DMS153 treated with DMSO at 0.1 percent for 48 hours (cell line): ENCODE data around the gene MRPS18B.
"Not testable (repeated sequence)": the region's sequence is repeated elsewhere in the genome, so short reads cannot be mapped to it uniquely, and the experiment has no call there.

ENCODE experiments used
- DNase-seq: peaks from one replicate; lab custom pipeline; 2025; ENCODE audit not compliant: unreplicated experiment; lab: John Stamatoyannopoulos, UW

The MRPS18B gene

GRCh38 chr6:30635834-30636233 lies 18.2 kb downstream of the MRPS18B start:
- DNase-seq = no peak

GRCh38 chr6:30640481-30640880 lies 22.8 kb downstream of the MRPS18B start:
- DNase-seq = no peak

- no peak for DNase-seq
Observed at GRCh38 chr6:30641048-30641447, 23.4 kb downstream of the MRPS18B start.

- no peak for DNase-seq
Observed at GRCh38 chr6:30643656-30644055, 26.0 kb downstream of the MRPS18B start.

GRCh38 chr6:30644769-30645168 lies 27.1 kb downstream of the MRPS18B start:
- no peak for DNase-seq

GRCh38 chr6:30645989-30646388 lies 28.3 kb downstream of the MRPS18B start:
- DNase-seq = no peak

DNA sequence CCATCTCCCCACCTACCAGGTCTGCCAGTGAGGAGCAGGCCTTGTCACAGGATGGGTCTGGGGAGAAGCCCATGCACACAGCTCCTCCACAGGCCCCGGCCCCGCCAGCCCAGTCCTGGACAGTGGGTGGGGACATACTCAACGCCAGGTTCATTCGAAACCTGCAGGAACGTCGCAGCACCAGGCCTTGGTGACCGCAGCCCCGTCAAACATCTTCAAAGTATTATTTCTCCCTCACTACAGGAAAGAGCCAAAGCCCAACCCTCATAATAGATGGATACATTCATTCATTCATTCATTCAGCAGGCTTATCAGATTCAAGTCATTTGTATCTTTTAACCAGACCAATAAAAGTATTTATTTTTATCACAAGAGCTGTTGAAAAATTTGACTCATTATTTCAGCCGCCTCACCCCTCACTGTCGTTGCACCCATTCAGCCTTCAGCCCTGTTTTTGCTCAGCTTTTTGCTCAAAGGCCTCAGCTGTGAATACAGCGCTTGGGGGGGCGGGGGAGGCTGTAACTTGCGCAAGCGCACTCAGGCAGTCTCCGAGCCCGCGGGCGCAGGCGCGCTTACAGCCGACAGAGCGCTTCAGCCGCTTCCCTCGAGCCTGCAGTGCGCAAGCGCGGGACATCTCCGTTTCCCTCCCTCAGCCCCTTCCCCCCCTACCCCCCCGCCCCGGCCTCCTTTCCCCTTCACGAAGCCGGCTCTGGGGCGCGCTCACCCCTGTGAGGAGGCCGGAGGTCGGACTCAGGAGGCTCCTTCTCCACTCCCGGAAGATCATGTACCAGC lies 29.0 kb downstream of the MRPS18B start, which contains the start of gene C6orf136:
C6orf136 (plus strand) TSS at position 684 of the 792 bp plus-strand sequence; CDS start at position 783, 99 bp downstream.
- DNase-seq = peak; percentile 74

DNA sequence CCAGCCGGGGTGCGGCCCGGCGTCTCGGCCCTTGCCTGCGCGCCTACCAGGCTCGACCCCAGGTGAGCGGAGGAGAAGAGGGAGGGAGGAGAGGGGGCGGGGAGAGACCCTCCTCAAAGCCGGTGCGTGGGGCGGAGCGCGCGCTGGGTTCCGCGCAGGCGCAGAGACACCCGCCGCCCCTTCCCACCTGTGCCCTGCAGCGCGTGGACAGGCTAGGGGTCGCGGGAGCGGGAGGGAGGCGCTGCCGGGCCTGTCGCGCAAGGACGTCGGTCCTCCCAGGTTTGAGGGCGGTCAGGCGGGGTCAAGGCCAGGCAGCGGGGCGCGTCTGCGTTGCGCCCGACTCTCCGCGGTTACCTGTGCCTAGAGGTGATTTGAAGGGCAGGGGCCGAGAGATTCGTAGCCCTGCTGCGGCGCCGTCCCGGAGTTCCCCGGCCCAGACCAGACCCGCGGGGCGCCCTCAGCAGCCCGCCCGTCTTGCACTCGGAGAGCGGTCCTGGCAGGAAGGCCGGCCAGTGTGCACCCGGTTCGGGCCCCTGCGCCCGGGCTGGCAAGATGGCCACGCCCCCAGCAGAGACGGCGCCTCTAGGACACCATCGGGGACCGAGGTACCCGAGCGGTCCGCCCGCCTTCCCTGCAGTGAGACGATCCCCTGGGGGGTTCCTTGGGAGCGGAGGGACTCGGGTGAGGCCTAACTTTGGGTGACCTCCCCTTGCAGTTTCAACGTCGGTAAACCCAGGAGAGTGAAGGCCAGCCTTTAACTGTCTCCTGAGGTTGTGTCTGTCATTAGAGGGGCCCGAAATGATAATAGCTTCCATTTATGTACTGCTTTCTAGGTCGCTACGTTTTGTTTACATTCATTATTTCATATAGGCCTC lies 29.8 kb downstream of the MRPS18B start:
- DNase-seq = peak; percentile 64

- DNase-seq = no peak
Observed at GRCh38 chr6:30651143-30651542, 33.5 kb downstream of the MRPS18B start.

GRCh38 chr6:30654798-30655742 lies 37.4 kb downstream of the MRPS18B start:
- DNase-seq = no peak

DNA sequence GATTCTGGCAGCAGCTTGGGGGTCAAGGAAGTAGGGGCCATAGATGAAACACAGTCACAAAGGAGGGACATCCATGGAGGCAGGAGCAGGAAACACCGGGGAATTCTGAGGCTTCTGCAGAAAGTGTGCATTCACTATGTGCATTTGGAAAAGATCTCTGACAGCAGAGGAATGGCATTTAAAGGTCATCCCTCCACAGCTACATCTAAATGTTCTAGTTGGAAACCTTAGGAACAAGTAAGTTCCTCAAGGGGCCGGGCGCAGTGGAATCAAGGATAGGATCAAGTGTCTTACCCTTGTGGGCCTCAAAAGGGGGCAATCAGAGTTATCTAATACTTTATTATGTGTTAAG lies 38.1 kb downstream of the MRPS18B start:
- no peak for DNase-seq

DNA sequence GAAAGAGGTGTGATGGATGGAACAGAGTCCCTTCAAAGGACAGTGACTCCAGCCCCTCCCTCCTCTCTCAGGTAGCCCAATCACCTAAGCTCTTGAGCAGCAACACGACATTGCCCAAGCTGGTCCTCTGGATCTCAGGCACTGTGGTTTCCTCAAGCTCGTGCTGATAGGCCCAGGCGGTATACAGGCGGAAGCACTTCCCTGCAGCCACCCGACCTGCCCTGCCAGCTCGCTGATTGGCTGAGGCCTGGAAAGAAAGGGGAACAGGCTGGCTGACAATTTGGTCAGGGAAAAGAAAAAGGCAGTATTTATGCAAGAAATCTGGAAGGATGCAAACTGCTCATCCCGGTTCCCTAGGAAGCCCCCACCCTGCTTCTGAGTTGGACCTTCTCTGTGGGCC lies 38.9 kb downstream of the MRPS18B start:
- DNase-seq = no peak

DNA sequence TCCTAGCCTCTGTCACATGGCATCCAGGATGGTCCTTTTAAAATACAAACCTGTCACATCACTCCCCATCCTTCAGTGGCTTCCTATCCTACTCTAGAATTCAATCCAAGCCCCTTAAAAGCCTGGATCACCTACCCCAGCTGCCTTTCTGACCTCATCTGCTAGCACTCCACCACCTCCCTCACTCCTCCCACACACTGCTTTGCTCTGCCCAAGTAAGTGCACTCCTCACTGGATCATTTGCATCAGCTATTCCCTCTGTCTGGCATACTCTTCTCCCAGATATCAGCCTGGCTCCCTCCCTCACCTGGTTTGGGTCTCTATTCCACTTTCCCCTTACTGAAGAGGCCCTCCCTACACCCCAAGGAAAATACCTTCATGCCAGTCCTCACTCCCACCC lies 39.8 kb downstream of the MRPS18B start:
- DNase-seq = no peak

GRCh38 chr6:30657922-30658321 lies 40.3 kb downstream of the MRPS18B start:
- not testable (repeated sequence) for DNase-seq

DNA sequence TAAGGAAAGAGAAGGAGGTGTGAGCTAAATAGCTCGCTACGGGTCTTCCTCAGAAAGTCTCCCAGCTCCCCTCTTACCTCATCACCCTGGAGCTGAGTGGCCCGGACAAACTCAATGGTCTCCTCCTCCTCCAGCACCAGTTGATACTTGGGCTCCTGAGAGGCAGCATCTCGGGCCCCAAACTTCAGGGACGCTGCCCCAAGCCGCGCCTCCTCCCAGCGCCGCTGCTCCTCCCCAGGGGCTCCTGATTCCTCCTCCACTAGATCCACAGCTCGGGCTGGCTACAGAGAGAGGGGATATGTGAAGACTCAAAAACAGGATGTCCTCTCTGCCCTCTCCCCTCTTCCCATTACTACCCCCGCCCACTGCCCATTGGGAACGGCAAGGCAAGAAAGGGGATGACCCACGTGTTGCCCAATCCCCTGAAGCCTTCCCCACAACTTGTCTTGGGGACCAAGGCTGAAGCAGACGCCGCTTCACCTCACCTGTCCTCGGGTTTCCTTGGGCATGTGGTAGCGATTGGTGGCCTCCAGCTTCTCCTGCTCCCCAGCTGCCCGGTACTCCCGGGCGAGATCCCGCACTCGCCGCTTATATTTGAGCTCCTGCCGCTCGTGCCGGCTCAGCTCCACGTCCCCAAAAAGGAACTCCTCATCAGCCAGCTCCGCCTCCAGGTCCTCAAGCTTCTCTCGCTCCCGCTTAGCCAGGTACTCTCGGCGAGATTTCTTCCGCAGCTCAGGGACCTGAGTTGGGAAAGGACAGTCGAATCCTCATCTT lies 47.5 kb downstream of the MRPS18B start:
- DNase-seq = no peak

DNA sequence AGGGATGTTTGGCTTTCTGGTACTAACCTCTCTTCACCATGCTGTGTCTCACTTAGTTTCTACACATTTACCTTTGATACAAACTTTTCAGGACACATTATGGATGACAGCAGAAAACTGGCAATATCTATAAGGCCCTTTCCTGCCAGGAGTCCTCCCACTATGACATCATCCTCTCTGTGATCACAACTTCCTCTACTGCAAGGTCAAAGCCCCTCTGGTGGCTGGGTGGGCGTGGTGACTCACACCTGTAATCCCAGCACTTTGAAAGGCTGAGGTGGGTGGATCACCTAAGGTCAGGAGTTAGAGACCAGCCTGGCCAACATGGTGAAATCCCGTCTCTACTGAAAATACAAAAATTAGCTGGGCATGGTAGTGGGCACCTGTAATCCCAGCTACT lies 48.7 kb downstream of the MRPS18B start:
- DNase-seq = not testable (repeated sequence)

GRCh38 chr6:30670760-30671527 lies 53.3 kb downstream of the MRPS18B start:
- DNase-seq = no peak

GRCh38 chr6:30672445-30673253 lies 55.0 kb downstream of the MRPS18B start, which contains the start of gene DHX16:
TSS of gene DHX16 (minus strand) at chr6:30673006. CDS start at chr6:30672841, 165 bp downstream.
- peak; percentile 96 for DNase-seq
